SK-N-SH (cell line): ENCODE results near the gene AP2A2. TPM values are rescaled to one million over a fixed set of nuclear protein-coding genes. Genes with fewer than 3 reads are reported as not detected.

ENCODE experiments used
- CTCF ChIA-PET: fragments of 300-600, 350-600 bp; formaldehyde crosslinking; extraction: SDS; loops from one replicate; lab custom pipeline; 2021; lab: Yijun Ruan, JAX
- POLR2A ChIA-PET: fragments of 350-600 bp; sonication (Branson Sonifier 250); formaldehyde crosslinking; extraction: SDS; loops from one replicate; lab custom pipeline; 2020; ENCODE audit warnings: antibody characterized with exemption, inconsistent platforms; lab: Yijun Ruan, JAX
- DNase-seq: peaks from one replicate; pipeline ENCODE4 v3.0.0; 2012
- H2AFZ ChIP-seq: fragments of 200-600 bp; sonication (generic); 2 replicates; pipeline ENCODE4 v1.8.1; 2016; ENCODE audit warnings: antibody characterized with exemption, mild to moderate bottlenecking, low read depth
- H3F3A ChIP-seq: fragments of 200-600 bp; sonication (generic); replicated peaks from 2 replicates; pipeline ENCODE3; 2016; ENCODE audit warnings: antibody characterized with exemption, mild to moderate bottlenecking; ENCODE audit not compliant: insufficient read depth
- H3K27ac ChIP-seq, 2 experiments: fragments of 200-500 bp in 1 of 2; fragments of 200-600 bp in 1 of 2; sonication (Bioruptor generic) in 1 of 2; sonication (generic), shearing (Covaris generic) in 1 of 2; 2 replicates each; pipeline versions ENCODE4 v1.5.1 to v1.6.1; 2014 to 2016; ENCODE audit warnings: low read depth in 2 of 2, inconsistent platforms in 1 of 2, low read length in 1 of 2, mild to moderate bottlenecking in 1 of 2, mixed read lengths in 1 of 2
- H3K27me3 ChIP-seq: fragments of 200-600 bp; sonication (generic), shearing (Covaris generic); 2 replicates; pipeline ENCODE4 v1.6.1; 2016; ENCODE audit warnings: mixed run types; ENCODE audit not compliant: insufficient read depth
- H3K36me3 ChIP-seq, 2 experiments: fragments of 200-500 bp in 1 of 2; fragments of 200-600 bp in 1 of 2; sonication (Bioruptor generic) in 1 of 2; sonication (generic) in 1 of 2; replicated peaks in 1 of 2; 2 replicates each; pipeline versions ENCODE3 to v1.5.1; 2014 to 2016; ENCODE audit warnings: low read length in 1 of 2, mild to moderate bottlenecking in 1 of 2; ENCODE audit not compliant: insufficient read depth in 2 of 2, control insufficient read depth in 1 of 2
- H3K4me1 ChIP-seq, 2 experiments: fragments of 200-500 bp in 1 of 2; fragments of 200-600 bp in 1 of 2; sonication (Bioruptor generic) in 1 of 2; sonication (generic), shearing (Covaris generic) in 1 of 2; 2 replicates each; pipeline versions ENCODE4 v1.5.1 to v1.6.1; 2014 to 2016; ENCODE audit warnings: low read depth in 1 of 2, low read length in 1 of 2, mixed run types in 1 of 2; ENCODE audit not compliant: insufficient read depth in 2 of 2, control insufficient read depth in 1 of 2
- H3K4me2 ChIP-seq: fragments of 200-600 bp; sonication (generic), shearing (Covaris generic); 2 replicates; pipeline ENCODE4 v1.6.1; 2017; ENCODE audit warnings: mixed run types
- H3K4me3 ChIP-seq, 2 experiments: fragments of 200-500 bp in 1 of 2; fragments of 200-600 bp in 1 of 2; sonication (Bioruptor generic) in 1 of 2; sonication (generic), shearing (Covaris generic) in 1 of 2; 2 replicates each; pipeline versions ENCODE4 v1.5.1 to v1.8.1; 2014 to 2016; ENCODE audit warnings: low read depth in 2 of 2, inconsistent platforms in 1 of 2, low read length in 1 of 2, mild to moderate bottlenecking in 1 of 2, mixed read lengths in 1 of 2, moderate library complexity in 1 of 2
- H3K79me2 ChIP-seq: fragments of 200-600 bp; sonication (generic); 2 replicates; pipeline ENCODE4 v1.8.1; 2017; ENCODE audit warnings: mild to moderate bottlenecking; ENCODE audit not compliant: insufficient read depth
- H3K9ac ChIP-seq: fragments of 200-600 bp; sonication (generic); 2 replicates; pipeline ENCODE4 v1.6.1; 2017; ENCODE audit warnings: mixed run types
- H3K9me2 ChIP-seq: fragments of 200-600 bp; sonication (generic); 2 replicates; pipeline ENCODE4 v1.6.1; 2017; ENCODE audit warnings: mixed run types
- H3K9me3 ChIP-seq: fragments of 200-600 bp; sonication (generic); 2 replicates; pipeline ENCODE4 v1.6.1; 2017; ENCODE audit warnings: mixed run types, mild to moderate bottlenecking, moderate library complexity
- H4K20me1 ChIP-seq: fragments of 200-600 bp; sonication (generic); 2 replicates; pipeline ENCODE4 v1.6.1; 2017; ENCODE audit warnings: mild to moderate bottlenecking, mixed run types; ENCODE audit not compliant: insufficient read depth
- ELF1 ChIP-seq: IDR thresholded peaks from 2 replicates; pipeline ENCODE4 v1.4.0; 2012
- EP300 ChIP-seq, 2 experiments: IDR thresholded peaks; 2 replicates each; pipeline versions ENCODE4 v1.4.0 to v1.6.1; 2012; ENCODE audit warnings: borderline replicate concordance in 1 of 2, low read depth in 1 of 2, low read length in 1 of 2
- EZH2phosphoT487 ChIP-seq: fragments of 200-600 bp; sonication (generic); IDR thresholded peaks from 2 replicates; pipeline ENCODE4 v1.6.1; 2017; ENCODE audit warnings: low read depth, mixed run types, mild to moderate bottlenecking, antibody characterized with exemption, moderate library complexity, borderline replicate concordance
- FOXJ3 ChIP-seq: sonication (generic); formaldehyde crosslinking; IDR thresholded peaks from 2 replicates; pipeline ENCODE4 v1.5.1; 2020; ENCODE audit warnings: mild to moderate bottlenecking, missing genetic modification reagents
- FOXM1 ChIP-seq: IDR thresholded peaks from 2 replicates; pipeline ENCODE4 v1.4.0; 2012; ENCODE audit warnings: low read depth, mild to moderate bottlenecking
- GABPA ChIP-seq: IDR thresholded peaks from 2 replicates; pipeline ENCODE4 v1.4.0; 2012; ENCODE audit warnings: low read depth, mild to moderate bottlenecking
- GATA2 ChIP-seq: sonication (generic); formaldehyde crosslinking; IDR thresholded peaks from 2 replicates; pipeline ENCODE4 v1.5.0; 2020; ENCODE audit warnings: mild to moderate bottlenecking, missing genetic modification reagents
- JUND ChIP-seq: IDR thresholded peaks from 2 replicates; pipeline ENCODE4 v1.4.0; 2012
- MAX ChIP-seq: IDR thresholded peaks from 2 replicates; pipeline ENCODE4 v1.4.0; 2012; ENCODE audit warnings: low read depth
- MEF2A ChIP-seq: IDR thresholded peaks from 2 replicates; pipeline ENCODE4 v1.4.0; 2012; ENCODE audit warnings: low read depth, borderline replicate concordance
- NRF1 ChIP-seq: IDR thresholded peaks from 2 replicates; pipeline ENCODE4 v1.6.1; 2012; ENCODE audit warnings: low read depth, mild to moderate bottlenecking, low read length
- RAD21 ChIP-seq: IDR thresholded peaks from 2 replicates; pipeline ENCODE4 v1.6.1; 2012; ENCODE audit warnings: mild to moderate bottlenecking, low read length
- RCOR1 ChIP-seq: fragments of 150-350 bp; IDR thresholded peaks from 2 replicates; pipeline ENCODE4 v1.6.1; 2017; ENCODE audit warnings: antibody characterized with exemption, low read length
- REST ChIP-seq: IDR thresholded peaks from 2 replicates; pipeline ENCODE4 v1.6.1; 2012; ENCODE audit warnings: mild to moderate bottlenecking, low read depth, low read length, moderate library complexity
- RFX5 ChIP-seq: IDR thresholded peaks from 2 replicates; pipeline ENCODE4 v1.6.1; 2012; ENCODE audit warnings: mild to moderate bottlenecking, improper control_type of control experiment, low read length
- TAF1 ChIP-seq: IDR thresholded peaks from 2 replicates; pipeline ENCODE4 v1.6.1; 2012; ENCODE audit warnings: low read depth, mild to moderate bottlenecking, low read length, moderate library complexity, borderline replicate concordance
- TCF12 ChIP-seq: IDR thresholded peaks from 2 replicates; pipeline ENCODE4 v1.4.0; 2012
- TEAD4 ChIP-seq: IDR thresholded peaks from 2 replicates; pipeline ENCODE4 v1.4.0; 2012; ENCODE audit warnings: mild to moderate bottlenecking, borderline replicate concordance; ENCODE audit not compliant: insufficient read depth
- WGBS: methylation state at CpG from one replicate; pipeline ENCODE4 v1.1.6; 2017; ENCODE audit warnings: low lambda C conversion rate; 5-methylcytosine and 5-hydroxymethylcytosine counted together
- polyA plus RNA-seq, 3 experiments: library from polyadenylated mRNA; depleted of rRNA; stranded (reverse); fragments of >200 nt; gene quantifications; 2 replicates each; pipeline ENCODE4 v1.2.3, GENCODE V29; 2012

The AP2A2 gene
- polyA plus RNA-seq, 1 of the 3 experiments (the other 2 are of a cell fraction): 42.7 TPM

GRCh38 chr11:929405-929804, 3.7 kb downstream of the AP2A2 start (continued):
- no peak for TF ChIP-seq TCF12
- TF ChIP-seq RAD21: no peak
- no peak for TF ChIP-seq RFX5
- TF ChIP-seq RCOR1: no peak
- no peak for TF ChIP-seq TEAD4
- no peak for TF ChIP-seq FOXM1
- TF ChIP-seq ELF1: no peak
- no peak for TF ChIP-seq MAX
- TF ChIP-seq MEF2A: no peak
- no peak for TF ChIP-seq EZH2phosphoT487
- no peak for TF ChIP-seq GATA2 (CRISPR knock-in tag)

GRCh38 chr11:931385-931784, 5.7 kb downstream of the AP2A2 start:
- Histone ChIP-seq H3K9me3 (no peaks in the 10 kb centered on the region), H2AFZ (no peak overlapping the region), H3K4me3 (no peak overlapping the region), H3K9ac (no peak overlapping the region), H3K4me1 (peaks cover 0 to 21% of the 10 kb centered on the region in 2 experiments; a peak in 1 of 4 replicates)
- CTCF ChIA-PET: interaction anchor here (4.8 kb wide), 1 partner anchor 119 kb away, joined by 21 read pairs; no protein-coding TSS in a partner anchor
- TF ChIP-seq RFX5 (no peak), RAD21 (no peak), JUND (no peak), MEF2A (no peak), FOXJ3 (no peak), NRF1 (no peak), GABPA (no peak), REST (no peak), TCF12 (no peak), RCOR1 (no peak), TAF1 (no peak), EP300 (IDR thresholded peaks at IDR 0.05; ENCODE audit: borderline replicate concordance in 1 of 2, low read depth in 1 of 2, low read length in 1 of 2) (no peak)
- TF ChIP-seq, all 33 proteins: peak for 0
- H3K27ac ChIP-seq: no peak overlapping the region
- peaks cover 100% of the 10 kb centered on the region for H3K79me2 ChIP-seq
- POLR2A ChIA-PET: interaction anchor here (0.6 kb wide), 1 partner anchor 15 kb away, joined by 3 read pairs; no protein-coding TSS in a partner anchor
- peaks cover 8 to 9% of the 10 kb centered on the region in 2 experiments for H3K36me3 ChIP-seq
- no peak for DNase-seq
- H3K27me3 ChIP-seq: no peaks in the 10 kb centered on the region
- WGBS: 88% methylated on average over 3 of the region's 3 CpGs
- peaks cover 80% of the 10 kb centered on the region for H4K20me1 ChIP-seq
- H3K4me2 ChIP-seq: no peak overlapping the region
- no peaks in the 10 kb centered on the region for H3K9me2 ChIP-seq
- H3F3A ChIP-seq: peaks cover 8% of the 10 kb centered on the region
